ENCODE results near the gene APOLD1. TPM values are rescaled to one million over a fixed set of nuclear protein-coding genes. Genes with fewer than 3 reads are reported as not detected.

APOLD1 gene
- total and polyA plus RNA-seq, 8 donors = 1.6 to 6.4 (median 3.0) TPM

DNA sequence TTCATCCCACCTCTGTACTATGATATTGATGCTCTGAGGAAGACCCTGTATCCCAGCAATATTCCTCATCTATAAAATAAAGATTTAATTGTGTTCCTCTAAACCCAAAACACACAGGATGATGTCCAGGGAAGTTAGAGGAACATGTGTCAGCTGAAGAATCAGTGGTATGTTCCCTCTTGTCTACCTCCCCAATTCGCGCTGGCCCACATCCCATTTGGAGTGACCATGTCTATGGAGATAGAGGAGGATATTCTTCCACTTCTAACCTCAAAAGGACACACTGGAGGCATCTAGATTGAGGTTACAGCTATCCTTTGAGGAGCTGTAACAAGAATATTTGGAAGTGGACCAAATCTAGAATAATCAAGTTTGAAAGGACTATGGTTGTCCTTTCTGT lies 1.3 kb upstream of the APOLD1 start:
- Histone ChIP-seq H3K4me1 (peaks cover 7 to 20% (median 14%) of the 10 kb centered on the region in 3 donors), H3K36me3 (no peaks in the 10 kb centered on the region), H3K9me3 (no peaks in the 10 kb centered on the region), H3K4me3 (no peak overlapping the region), H3K27me3 (no peaks in the 10 kb centered on the region), H3K27ac (no peak overlapping the region)
- no peak for FAIRE-seq
- no peak for DNase-seq
- intact Hi-C loops (cut with DNase I) = no loop called here
- ATAC-seq = no peak
- TF ChIP-seq, protein P1, sequence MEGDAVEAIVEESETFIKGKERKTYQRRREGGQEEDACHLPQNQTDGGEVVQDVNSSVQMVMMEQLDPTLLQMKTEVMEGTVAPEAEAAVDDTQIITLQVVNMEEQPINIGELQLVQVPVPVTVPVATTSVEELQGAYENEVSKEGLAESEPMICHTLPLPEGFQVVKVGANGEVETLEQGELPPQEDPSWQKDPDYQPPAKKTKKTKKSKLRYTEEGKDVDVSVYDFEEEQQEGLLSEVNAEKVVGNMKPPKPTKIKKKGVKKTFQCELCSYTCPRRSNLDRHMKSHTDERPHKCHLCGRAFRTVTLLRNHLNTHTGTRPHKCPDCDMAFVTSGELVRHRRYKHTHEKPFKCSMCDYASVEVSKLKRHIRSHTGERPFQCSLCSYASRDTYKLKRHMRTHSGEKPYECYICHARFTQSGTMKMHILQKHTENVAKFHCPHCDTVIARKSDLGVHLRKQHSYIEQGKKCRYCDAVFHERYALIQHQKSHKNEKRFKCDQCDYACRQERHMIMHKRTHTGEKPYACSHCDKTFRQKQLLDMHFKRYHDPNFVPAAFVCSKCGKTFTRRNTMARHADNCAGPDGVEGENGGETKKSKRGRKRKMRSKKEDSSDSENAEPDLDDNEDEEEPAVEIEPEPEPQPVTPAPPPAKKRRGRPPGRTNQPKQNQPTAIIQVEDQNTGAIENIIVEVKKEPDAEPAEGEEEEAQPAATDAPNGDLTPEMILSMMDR (IDR thresholded peaks at IDR 0.05) = no peak
- WGBS, 2 donors = 97 to 98% methylated on average over 2 of the region's 2 CpGs

DNA sequence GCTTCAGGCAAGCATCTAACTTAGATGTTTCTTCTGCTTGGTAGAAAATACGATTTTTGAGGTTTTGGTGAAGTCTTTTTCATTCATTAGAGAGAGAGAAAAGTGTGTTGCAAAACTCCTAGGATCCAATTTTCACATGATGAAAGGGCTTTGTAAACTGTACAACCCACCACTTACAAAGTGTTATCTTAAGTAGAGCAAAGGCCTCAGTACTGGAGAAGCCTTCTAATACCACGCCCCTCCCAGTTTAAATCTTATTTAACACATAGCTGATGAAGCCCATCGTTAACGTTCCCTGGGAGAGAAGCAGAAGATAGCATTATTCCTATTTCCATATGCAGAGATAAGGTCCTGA lies 869 bp downstream of the APOLD1 start:
- H3K36me3 ChIP-seq = no peaks in the 10 kb centered on the region
- no peaks in the 10 kb centered on the region for H3K9me3 ChIP-seq
- DNase-seq (no peak), FAIRE-seq (no peak), ATAC-seq (peak; percentile 2 to 14 (median 8))
- peaks cover 8 to 15% (median 9%) of the 10 kb centered on the region in 3 donors for H3K4me1 ChIP-seq
- WGBS, 2 donors = 31 to 40% methylated on average over 4 of the region's 4 CpGs
- no peaks in the 10 kb centered on the region for H3K27me3 ChIP-seq
- intact Hi-C loops (cut with DNase I) = no loop called here
- H3K4me3 ChIP-seq = peak overlapping the region; percentile 53 to 78 (median 64)
- TF ChIP-seq, protein P1 (IDR thresholded peaks at IDR 0.05) = no peak
- H3K27ac ChIP-seq = peak overlapping the region; percentile 80 to 95 (median 90)

DNA sequence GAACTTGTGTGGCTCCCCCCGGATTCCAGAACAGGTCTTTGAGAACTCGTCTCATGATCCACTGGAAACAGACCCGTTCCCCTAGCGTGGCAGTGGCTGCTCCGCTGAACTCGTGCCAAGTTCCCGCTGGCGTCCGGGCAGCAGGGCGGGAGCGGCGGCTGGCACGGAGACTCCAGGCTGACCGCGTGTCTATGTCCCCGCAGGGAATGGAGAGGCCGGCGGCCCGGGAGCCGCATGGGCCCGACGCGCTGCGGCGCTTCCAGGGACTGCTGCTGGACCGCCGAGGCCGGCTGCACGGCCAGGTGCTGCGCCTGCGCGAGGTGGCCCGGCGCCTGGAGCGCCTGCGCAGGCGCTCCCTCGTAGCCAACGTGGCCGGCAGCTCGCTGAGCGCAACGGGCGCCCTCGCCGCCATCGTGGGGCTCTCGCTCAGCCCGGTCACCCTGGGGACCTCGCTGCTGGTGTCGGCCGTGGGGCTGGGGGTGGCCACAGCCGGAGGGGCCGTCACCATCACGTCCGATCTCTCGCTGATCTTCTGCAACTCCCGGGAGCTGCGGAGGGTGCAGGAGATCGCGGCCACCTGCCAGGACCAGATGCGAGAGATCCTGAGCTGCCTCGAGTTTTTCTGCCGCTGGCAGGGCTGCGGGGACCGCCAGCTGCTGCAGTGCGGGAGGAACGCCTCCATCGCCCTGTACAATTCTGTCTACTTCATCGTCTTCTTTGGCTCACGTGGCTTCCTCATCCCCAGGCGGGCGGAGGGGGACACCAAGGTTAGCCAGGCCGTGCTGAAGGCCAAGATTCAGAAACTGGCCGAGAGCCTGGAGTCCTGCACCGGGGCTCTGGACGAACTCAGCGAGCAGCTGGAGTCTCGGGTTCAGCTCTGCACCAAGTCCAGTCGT lies 1.5 kb downstream of the APOLD1 start:
- peak overlapping the region; percentile 80 to 95 (median 90) for H3K27ac ChIP-seq
- H3K27me3 ChIP-seq = no peaks in the 10 kb centered on the region
- 1% methylated on average over 65 to 80 of the region's 80 CpGs for WGBS, 2 donors
- no peaks in the 10 kb centered on the region for H3K36me3 ChIP-seq
- H3K4me3 ChIP-seq = peak overlapping the region; percentile 53 to 78 (median 64)
- peak; percentile 89 to 97 (median 96) for ATAC-seq
- H3K9me3 ChIP-seq = no peaks in the 10 kb centered on the region
- peaks cover 10 to 17% (median 12%) of the 10 kb centered on the region in 3 donors for H3K4me1 ChIP-seq
- intact Hi-C loops (cut with DNase I) = no loop called here
- TF ChIP-seq, protein P1 (IDR thresholded peaks at IDR 0.05) = no peak
- no peak for FAIRE-seq
- peak; percentile 77 to 94 (median 88) for DNase-seq

DNA sequence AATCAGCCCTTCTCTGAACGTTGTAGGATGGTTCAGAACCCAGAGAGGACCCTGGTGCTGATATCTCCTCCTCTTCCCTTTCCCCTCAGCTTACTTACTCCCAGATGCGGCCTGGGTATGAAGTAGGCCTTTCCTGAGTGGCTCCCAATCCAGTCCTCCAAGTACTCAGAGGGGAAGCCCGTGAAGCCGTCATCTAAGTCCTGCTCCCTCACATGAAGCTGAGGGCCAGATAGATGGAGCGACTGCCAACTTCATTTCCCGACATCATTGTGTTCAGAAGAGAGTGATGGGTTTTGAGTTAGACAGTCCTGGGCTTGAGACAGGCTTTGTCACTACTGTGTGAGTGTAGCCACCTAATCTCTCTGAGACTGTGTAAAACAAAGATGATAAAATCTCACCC lies 2.7 kb downstream of the APOLD1 start:
- Histone ChIP-seq H3K27ac (peak overlapping the region in 2 of 4 donors; percentile 93 to 95), H3K4me1 (peaks cover 10 to 17% (median 14%) of the 10 kb centered on the region in 3 donors), H3K36me3 (no peaks in the 10 kb centered on the region), H3K4me3 (no peak overlapping the region), H3K9me3 (no peaks in the 10 kb centered on the region), H3K27me3 (no peaks in the 10 kb centered on the region)
- DNase-seq (no peak), ATAC-seq (no peak), FAIRE-seq (no peak)
- TF ChIP-seq, protein P1 (IDR thresholded peaks at IDR 0.05) = no peak
- 75 to 81% methylated on average over 6 of the region's 6 CpGs for WGBS, 2 donors
- intact Hi-C loops (cut with DNase I) = no loop called here
